ENCODE results near the gene ZNF473.

GRCh38 chr19:49978324-49978723 is 47.5 kb upstream of the ZNF473 start:
- TF ChIP-seq CTCF (IDR thresholded peaks at IDR 0.05; ENCODE audit: low read depth, low read length) (no peak), EZH2phosphoT487 (IDR thresholded peaks at IDR 0.05; ENCODE audit: low read depth) (no peak)

Measured in OCI-LY3 (cell line).